ENCODE measurements around the gene PRADC1. TPM values are rescaled to one million over a fixed set of nuclear protein-coding genes. Genes with fewer than 3 reads are reported as not detected.
A peak's percentile ranks its signal among the peaks of the same experiment; 100 is the strongest.
"Not testable (repeated sequence)": the region's sequence is repeated elsewhere in the genome, so short reads cannot be mapped to it uniquely, and the experiment has no call there.

Gene PRADC1
- total RNA-seq, 1 donor from 2014 or later: 5.8 TPM

DNA sequence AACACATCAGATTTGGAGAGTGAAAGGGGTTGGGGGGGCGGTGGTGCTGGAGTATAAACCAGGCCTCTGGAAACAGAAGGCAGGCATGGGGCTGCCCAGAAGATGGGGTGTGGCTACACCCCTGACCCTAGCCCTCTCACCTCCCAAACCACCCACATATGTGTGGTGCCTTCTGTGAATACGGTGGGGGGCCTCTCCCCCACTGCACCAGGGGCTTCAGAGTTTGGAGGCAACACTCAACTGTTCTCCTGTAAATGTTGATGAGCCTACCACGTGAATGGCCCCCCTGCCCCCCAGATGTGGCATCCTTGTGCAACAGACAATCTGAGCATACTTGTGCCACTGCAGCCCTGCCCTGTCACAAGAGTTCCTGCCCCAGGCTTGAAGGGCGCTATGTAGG is 31.7 kb upstream of the PRADC1 start:
- TF ChIP-seq, protein P1, sequence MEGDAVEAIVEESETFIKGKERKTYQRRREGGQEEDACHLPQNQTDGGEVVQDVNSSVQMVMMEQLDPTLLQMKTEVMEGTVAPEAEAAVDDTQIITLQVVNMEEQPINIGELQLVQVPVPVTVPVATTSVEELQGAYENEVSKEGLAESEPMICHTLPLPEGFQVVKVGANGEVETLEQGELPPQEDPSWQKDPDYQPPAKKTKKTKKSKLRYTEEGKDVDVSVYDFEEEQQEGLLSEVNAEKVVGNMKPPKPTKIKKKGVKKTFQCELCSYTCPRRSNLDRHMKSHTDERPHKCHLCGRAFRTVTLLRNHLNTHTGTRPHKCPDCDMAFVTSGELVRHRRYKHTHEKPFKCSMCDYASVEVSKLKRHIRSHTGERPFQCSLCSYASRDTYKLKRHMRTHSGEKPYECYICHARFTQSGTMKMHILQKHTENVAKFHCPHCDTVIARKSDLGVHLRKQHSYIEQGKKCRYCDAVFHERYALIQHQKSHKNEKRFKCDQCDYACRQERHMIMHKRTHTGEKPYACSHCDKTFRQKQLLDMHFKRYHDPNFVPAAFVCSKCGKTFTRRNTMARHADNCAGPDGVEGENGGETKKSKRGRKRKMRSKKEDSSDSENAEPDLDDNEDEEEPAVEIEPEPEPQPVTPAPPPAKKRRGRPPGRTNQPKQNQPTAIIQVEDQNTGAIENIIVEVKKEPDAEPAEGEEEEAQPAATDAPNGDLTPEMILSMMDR (IDR thresholded peaks at IDR 0.05; ENCODE audit: insufficient read depth, low read length, severe bottlenecking): no peak
- DNase-seq (ENCODE audit: low read depth) (no peak), FAIRE-seq (no peak)
- Histone ChIP-seq H3K36me3 (ENCODE audit: control insufficient read depth, insufficient read depth, low read length) (no peaks in the 10 kb centered on the region), H3K4me3 (ENCODE audit: low read depth, low read length) (no peak overlapping the region), H3K27me3 (ENCODE audit: control insufficient read depth, insufficient read depth, low read length) (no peaks in the 10 kb centered on the region)

DNA sequence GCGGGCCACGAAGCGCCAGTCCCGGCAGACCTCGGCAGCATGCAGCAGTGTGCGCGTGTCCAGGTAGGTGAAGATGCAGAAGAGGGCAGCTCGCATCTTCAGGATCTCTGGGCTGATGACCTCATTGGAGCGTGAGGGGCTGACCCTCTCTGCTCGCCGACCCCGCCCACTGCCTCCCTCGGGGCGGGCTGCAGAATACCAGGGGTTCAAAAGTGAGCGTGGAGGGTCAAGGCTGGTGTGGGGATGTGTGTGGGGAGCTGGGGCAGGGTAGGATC is 31.2 kb upstream of the PRADC1 start:
- TF ChIP-seq, protein P1 (IDR thresholded peaks at IDR 0.05; ENCODE audit: insufficient read depth, low read length, severe bottlenecking): no peak
- no peak for FAIRE-seq
- no peak overlapping the region for H3K4me3 ChIP-seq (ENCODE audit: low read depth, low read length)
- H3K36me3 ChIP-seq (ENCODE audit: control insufficient read depth, insufficient read depth, low read length): no peaks in the 10 kb centered on the region
- DNase-seq (ENCODE audit: low read depth): no peak
- no peaks in the 10 kb centered on the region for H3K27me3 ChIP-seq (ENCODE audit: control insufficient read depth, insufficient read depth, low read length)

- FAIRE-seq (no peak), DNase-seq (ENCODE audit: low read depth) (no peak)
- H3K27me3 ChIP-seq (ENCODE audit: control insufficient read depth, insufficient read depth, low read length): no peaks in the 10 kb centered on the region
Observed at GRCh38 chr2:73263540-73264331, 30.7 kb upstream of the PRADC1 start.

DNA sequence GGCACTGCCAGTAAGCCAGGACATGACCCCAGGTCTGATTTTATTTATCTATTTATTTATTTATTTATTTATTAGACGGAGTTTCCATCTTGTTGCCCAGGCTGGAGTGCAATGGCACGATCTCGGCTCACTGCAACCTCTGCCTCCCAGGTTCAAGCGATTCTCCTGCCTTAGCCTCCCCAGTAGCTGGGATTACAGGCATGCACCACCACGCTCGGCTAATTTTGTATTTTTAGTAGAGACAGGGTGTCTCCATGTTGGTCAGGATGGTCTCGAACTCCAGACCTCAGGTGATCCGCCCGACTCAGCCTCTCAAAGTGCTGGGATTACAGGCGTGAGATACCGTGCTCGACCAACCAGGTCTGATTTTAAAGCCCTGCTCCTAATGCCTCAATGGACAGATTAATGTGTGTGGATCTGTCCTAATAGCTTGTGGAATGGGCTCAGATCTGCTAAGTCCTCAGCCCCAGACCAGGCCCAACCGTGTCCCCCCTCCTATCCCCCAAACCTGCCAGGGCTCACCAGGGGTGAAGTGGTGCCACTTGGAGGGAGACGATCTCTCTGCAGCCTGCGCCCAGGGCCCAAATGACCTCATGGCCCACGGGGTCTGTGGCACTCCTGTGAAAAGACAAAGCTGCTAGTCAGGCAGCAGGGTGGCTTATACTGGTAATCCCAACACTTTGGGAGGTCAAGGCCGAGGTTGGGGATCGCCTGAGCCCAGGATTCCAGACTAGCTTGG is 29.8 kb upstream of the PRADC1 start:
- H3K36me3 ChIP-seq (ENCODE audit: control insufficient read depth, insufficient read depth, low read length); DNase-seq (ENCODE audit: low read depth); FAIRE-seq; H3K27me3 ChIP-seq (ENCODE audit: control insufficient read depth, insufficient read depth, low read length); H3K4me3 ChIP-seq (ENCODE audit: low read depth, low read length): not testable (repeated sequence)

More at GRCh38 chr2:73263540-73264331, 30.7 kb upstream of the PRADC1 start:
- H3K36me3 ChIP-seq (ENCODE audit: control insufficient read depth, insufficient read depth, low read length): no peaks in the 10 kb centered on the region
- no peak overlapping the region for H3K4me3 ChIP-seq (ENCODE audit: low read depth, low read length)
- TF ChIP-seq, protein P1 (IDR thresholded peaks at IDR 0.05; ENCODE audit: insufficient read depth, low read length, severe bottlenecking): no peak

DNA sequence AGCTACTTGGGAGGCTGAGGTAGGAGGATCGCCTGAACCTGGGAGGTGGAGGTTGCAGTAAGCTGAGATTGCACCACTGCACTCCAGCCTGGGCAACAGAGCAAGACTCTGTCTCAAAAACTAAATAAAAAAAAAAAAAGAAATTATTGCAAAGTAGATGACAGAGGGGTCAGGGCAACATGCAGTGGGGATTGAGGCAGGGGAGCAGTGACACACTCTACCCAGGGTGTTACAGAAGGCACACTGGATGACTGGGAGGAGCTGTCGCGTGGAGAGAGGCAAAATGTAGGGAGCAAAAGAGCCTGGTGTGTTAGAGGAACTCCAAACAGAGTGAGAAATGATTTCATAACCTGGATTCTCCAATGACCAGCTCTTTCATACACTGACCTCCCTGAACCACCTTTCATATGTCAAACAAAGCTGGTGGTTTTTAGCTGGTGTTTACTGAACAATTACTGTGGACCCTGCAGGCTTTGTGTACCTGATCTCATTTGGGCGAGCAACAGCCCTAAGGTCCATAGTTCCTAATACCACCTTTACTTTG is 29.1 kb upstream of the PRADC1 start:
- TF ChIP-seq, protein P1 (IDR thresholded peaks at IDR 0.05; ENCODE audit: insufficient read depth, low read length, severe bottlenecking): no peak
- no peaks in the 10 kb centered on the region for H3K36me3 ChIP-seq (ENCODE audit: control insufficient read depth, insufficient read depth, low read length)
- H3K27me3 ChIP-seq (ENCODE audit: control insufficient read depth, insufficient read depth, low read length): no peaks in the 10 kb centered on the region
- peak; percentile 50 for FAIRE-seq
- no peak for DNase-seq (ENCODE audit: low read depth)
- H3K4me3 ChIP-seq (ENCODE audit: low read depth, low read length): no peak overlapping the region

DNA sequence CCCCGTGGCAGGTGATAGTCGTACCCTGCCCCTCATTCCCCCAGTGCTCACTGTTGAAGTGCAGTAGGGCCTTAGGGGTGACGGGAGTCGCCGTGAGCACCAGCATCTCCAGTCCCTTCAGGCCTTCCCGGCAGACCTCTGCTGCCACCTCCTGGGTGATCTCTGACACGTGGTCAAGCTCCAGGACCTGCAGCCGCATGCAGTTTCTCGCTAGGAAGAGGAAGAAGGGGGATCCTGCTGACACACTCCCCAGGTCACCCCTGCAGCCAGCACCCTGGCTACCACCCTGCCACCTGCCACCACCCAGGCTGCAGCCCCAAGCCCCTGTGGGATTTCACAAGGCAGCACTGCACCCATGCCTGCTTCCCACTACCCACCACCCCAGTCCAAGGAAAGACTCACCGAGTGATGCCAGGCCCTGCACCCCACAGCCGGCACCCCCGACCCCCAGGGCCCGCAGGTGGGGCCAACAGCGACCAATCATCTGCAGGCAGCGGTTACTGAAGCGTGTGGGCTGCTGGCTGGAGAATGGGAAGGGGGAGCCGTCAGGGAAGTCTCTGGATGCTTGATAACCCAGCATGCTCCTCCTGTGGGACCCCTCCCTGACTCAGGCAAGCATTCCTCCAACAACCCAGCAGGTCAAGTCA is 27.4 kb upstream of the PRADC1 start:
- no peaks in the 10 kb centered on the region for H3K36me3 ChIP-seq (ENCODE audit: control insufficient read depth, insufficient read depth, low read length)
- FAIRE-seq (no peak), DNase-seq (ENCODE audit: low read depth) (peak; percentile 58)
- no peaks in the 10 kb centered on the region for H3K27me3 ChIP-seq (ENCODE audit: control insufficient read depth, insufficient read depth, low read length)
- TF ChIP-seq, protein P1 (IDR thresholded peaks at IDR 0.05; ENCODE audit: insufficient read depth, low read length, severe bottlenecking): peak; percentile 83
- H3K4me3 ChIP-seq (ENCODE audit: low read depth, low read length): no peak overlapping the region

All from bronchial epithelial cell (primary cell).